Measurements from ENCODE around the gene REN. TPM values are rescaled to one million over a fixed set of nuclear protein-coding genes. Genes with fewer than 3 reads are reported as not detected.

The REN gene
- total and polyA plus RNA-seq, 2 of the 8 experiments (the other 6 are each of a cell fraction or from before 2014, with no cell fraction given) = 0.05 TPM; not detected in 1

GRCh38 chr1:204149107-204149506 lies 17.0 kb downstream of the REN start (continued):
- TF ChIP-seq RBBP5 (IDR thresholded peaks at IDR 0.05; ENCODE audit: borderline replicate concordance, low read depth, low read length) (no peak), EZH2 (IDR thresholded peaks at IDR 0.05; ENCODE audit: low read depth, low read length, severe bottlenecking) (no peak), NRF1 (IDR thresholded peaks at IDR 0.05; ENCODE audit: low read depth, low read length) (no peak), CEBPB (IDR thresholded peaks at IDR 0.05; ENCODE audit: low read depth, low read length) (no peak)
